Stimulated activated naive CD4-positive, alpha-beta T cell treated with Interleukin-2 at 50 U/mL for 16 hours (primary cell): ENCODE measurements around the gene EXOC1.
A peak's percentile ranks its signal among the peaks of the same experiment; 100 is the strongest.
"Not testable (repeated sequence)": the region's sequence is repeated elsewhere in the genome, so short reads cannot be mapped to it uniquely, and the experiment has no call there.

Experiments used
- DNase-seq: peaks from one replicate; lab custom pipeline; 2025; lab: John Stamatoyannopoulos, UW

The EXOC1 gene, protein sequence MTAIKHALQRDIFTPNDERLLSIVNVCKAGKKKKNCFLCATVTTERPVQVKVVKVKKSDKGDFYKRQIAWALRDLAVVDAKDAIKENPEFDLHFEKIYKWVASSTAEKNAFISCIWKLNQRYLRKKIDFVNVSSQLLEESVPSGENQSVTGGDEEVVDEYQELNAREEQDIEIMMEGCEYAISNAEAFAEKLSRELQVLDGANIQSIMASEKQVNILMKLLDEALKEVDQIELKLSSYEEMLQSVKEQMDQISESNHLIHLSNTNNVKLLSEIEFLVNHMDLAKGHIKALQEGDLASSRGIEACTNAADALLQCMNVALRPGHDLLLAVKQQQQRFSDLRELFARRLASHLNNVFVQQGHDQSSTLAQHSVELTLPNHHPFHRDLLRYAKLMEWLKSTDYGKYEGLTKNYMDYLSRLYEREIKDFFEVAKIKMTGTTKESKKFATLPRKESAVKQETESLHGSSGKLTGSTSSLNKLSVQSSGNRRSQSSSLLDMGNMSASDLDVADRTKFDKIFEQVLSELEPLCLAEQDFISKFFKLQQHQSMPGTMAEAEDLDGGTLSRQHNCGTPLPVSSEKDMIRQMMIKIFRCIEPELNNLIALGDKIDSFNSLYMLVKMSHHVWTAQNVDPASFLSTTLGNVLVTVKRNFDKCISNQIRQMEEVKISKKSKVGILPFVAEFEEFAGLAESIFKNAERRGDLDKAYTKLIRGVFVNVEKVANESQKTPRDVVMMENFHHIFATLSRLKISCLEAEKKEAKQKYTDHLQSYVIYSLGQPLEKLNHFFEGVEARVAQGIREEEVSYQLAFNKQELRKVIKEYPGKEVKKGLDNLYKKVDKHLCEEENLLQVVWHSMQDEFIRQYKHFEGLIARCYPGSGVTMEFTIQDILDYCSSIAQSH

DNA sequence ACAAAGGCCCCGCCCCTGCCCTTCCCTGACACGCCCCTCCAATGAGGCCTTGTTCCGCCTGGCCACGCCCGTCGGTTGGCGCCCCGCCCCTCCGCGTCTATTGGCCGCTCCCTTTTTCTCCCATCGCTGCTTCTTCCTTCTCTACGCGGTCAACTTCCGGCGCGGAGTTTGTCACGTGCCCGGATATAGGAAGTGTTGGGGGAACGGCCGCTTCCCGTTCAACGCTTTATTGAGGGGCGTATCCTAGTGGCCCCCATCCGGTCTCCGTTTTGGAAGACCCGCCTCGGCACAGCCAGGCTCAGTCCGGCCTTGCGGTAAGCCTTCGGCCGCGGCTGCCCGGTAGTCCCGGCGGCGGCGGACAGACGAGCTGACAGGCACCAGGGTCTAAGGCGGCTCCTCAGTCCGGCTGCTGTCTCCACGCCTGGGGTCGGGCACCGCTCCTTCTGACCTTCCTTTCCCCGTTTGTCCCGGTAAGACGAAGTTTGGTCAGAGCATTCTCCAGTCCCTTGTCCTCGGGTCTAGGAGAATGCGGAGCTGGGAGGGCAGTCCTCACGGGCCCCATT is at the start of gene EXOC1:
EXOC1 (plus strand) TSS at position 165 of the 563 bp plus-strand sequence. CDS start 4,676 bp downstream, outside the sequence.
- peak; percentile 97 for DNase-seq

DNA sequence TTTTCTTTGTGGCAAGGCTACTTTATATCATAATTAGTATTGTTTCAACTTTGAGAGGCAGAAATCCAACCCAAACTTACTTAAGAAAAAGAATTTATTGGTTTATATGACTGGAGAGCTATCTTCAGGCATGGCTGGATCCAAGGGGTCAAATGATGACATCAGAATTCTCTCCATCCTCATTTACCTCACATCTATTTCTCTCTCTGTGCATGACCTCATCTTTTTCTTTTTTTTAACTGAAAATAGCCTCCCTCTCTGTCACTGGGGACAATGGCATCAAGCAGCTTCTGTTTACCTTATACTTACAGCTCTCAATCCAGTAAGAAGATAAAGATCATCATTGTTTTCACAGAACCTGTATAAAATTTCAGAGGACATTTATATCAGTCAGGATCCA is 45.9 kb upstream of the EXOC1 start:
- DNase-seq = no peak

DNA sequence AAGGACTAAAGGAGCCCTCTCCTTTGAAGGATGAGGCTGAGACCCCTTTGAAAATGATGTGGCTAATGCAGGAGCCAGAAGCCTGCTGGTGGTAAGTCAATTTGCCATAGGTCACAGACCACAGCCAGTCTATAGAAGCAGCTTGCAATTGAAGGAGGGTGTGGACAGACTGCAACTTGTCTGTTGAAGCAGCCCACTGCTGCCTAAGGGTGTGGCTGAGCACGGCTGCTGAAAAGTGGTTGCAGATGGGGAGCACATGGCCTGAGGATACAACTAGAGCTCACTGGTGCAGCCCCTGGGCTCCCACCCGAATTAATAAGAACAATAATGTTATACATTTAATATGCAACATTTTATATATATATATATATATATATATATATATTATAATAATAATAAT is 45.3 kb upstream of the EXOC1 start:
- no peak for DNase-seq

DNA sequence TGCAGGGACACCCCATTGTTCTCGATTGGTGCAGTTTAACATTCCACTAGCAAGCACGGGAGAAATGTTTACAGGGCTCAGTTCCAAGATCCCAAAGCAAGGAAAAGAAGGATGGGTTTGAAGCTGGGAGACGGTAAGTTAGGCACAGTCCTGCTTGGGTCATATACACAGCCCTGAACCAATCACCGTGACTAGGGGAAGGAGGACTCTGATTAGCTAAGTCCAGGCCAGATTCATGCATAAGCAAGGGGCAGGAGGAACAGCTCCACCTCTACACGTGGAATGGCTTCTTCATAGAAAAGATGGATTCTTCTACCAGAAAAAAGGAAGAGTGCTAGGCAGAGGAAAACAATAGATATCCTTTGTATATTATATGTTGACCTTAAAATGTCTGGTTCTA is 44.8 kb upstream of the EXOC1 start:
- DNase-seq = no peak

DNA sequence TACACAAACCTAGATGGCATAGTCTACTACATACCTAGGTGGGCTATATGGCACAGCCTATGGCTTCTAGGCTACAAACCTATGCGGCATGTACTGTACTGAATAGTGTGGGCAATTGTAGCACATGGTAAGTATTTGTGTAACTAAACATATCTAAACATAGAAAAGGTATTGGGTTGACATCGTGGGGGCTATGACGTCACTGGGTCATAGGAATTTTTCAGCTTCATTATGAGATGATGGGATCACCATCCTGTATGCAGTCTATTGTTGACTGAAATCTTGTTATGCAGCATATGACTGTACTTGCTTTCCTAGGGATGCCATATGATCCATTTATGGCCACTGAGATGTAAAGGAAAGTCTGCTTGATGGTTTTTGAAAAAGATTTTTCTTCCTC is 35.8 kb upstream of the EXOC1 start:
- no peak for DNase-seq

DNA sequence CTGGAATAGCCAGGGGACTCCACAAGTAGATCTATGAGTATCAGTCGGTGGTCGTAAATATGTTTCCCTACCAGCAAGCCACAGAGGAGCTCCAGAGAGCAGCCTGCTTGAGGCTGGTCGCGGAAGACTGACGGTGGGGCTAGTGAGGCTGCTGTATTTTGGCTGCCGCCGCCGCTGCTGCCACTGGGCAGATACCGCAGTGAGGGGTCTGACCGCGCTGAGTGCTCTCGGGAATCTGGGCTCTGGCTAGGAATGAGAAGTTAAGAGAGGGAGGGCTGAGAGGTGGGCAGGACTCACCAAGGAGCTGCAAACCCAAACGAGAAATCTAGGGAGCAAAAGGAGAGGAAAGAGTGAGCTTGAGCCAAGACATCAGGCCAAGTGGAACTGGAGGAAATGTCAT is 33.8 kb upstream of the EXOC1 start, which contains the start of gene EXOC1L:
EXOC1L (plus strand) TSS at position 157 of the 400 bp plus-strand sequence; CDS start at position 394, 237 bp downstream.
- no peak for DNase-seq

DNA sequence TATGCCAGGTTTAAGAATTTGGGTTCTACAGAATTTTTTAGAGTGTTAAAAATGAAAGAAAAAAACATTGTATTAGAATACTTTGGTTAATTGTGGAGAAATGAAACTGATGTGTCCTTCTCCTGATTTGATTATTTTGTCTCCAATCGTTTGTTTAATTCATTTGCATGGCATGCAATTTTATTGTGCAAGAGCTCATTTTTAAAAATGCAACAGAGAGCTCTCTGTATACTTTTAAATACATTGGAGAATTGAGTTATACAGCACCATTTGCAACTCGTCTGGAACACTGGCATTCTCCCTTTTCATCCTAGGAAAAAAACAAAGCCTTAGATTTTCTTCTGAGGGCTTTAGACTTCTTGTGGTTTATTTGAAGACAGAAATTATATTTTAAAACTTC is 33.2 kb upstream of the EXOC1 start:
- DNase-seq = no peak

DNA sequence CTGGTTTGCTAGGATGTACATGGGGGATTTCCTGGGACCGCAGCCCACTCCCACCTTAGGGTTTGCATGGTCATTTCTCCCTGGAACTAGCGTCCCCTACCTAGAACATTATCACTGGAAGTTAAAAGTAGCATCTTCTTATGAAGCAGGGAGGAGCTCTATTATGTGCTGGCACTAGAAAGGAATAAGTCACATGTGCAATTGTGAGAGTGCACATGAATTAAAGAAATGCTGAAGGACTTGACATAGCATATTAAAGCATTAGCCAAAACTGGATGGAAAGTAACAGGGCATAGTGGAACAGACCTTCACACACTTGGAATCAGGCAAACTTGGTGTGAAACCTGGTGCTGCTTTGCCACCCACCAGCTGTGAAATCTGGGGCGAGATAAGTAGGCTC is 31.1 kb upstream of the EXOC1 start:
- no peak for DNase-seq

DNA sequence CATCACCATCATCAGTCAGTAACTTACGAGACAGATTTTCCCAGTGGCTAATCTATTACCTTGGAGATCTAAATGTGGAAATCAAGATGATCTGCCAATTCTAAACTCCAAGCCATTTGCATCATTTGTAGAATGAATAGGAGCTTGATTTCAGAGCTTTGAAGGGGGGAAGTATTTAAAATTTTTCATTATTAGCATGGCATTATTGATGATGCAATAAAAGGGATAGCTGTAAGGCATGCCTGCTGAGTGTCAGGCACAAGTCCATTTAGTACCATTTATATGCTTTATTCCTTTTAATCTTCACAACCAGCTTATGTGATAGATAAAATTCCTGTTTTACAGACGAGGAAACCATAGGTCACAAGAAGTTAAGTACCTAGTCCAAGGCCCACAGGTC is 28.6 kb upstream of the EXOC1 start:
- no peak for DNase-seq

DNA sequence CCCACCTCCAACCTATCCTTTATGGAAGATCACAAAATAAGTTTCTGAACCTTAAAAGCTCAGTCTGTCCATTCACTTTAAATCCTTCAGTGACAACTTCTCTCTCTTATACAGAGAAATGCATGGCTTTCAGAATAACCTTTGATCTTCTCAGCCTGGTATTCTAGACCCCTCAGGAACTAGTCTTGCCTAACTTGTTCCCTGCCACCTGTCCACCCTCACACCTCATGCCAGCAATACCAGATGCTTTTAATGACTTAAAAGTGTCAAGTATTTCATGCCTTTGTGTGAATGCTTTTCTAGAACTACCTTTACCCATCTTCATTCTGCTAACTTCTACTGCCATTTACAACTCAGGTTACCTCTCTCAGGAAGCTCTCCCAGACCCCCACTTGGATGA is 26.5 kb upstream of the EXOC1 start:
- no peak for DNase-seq

DNA sequence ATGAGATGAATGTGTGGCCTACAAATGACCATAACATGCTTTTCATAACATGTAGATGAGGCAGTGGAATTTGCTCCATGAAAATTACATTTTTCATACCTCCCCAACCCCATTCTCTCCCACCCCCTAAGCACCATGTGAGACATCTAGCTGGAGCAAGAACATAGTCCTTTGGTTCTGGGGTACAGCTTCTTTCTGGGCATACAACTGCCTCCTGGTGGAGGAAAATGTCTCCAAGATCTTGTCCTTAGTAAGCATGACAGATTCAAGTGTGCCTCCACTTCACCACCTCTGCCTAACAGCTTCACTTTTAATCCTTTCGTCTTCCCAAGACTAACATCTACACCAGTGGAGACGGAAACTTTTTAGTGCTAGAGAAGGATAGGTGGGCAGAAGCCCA is 25.9 kb upstream of the EXOC1 start:
- DNase-seq = no peak

DNA sequence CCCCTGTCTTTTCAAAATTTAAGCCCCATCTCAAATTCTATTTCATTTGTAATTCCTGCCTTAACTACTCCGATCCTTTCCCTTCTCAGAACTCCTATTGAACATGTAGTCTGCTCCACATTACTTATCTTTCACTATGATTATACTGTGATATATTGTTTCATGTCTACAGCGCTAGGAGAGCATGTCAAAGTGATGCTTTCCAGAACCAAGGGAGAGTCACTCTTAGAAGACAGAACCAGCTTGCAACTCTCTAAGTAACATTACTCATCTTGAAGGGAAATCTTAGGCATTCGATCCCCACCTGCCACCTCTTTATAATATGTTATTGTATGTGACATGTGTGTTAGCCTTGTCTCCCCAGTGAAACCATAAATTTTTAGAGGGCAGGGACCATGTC is 23.4 kb upstream of the EXOC1 start:
- no peak for DNase-seq

DNA sequence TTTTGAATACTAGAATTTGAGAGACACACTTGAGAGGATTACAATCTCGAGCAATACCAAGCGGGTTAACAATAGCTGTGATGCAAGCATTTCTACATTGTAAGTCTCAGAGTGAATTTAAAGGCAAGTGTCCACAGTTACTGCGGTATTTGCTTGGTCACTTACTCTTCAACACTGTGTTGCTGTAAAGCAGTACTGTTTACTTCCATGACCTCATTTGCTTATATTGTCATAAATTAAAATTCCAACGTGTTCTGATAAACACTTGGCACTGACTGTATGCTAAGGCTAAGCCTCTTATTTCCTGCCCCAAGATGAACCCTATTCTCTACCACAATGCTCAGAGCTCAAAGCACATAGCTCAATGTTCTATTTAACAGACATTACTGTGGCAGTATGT is 22.7 kb upstream of the EXOC1 start:
- no peak for DNase-seq

DNA sequence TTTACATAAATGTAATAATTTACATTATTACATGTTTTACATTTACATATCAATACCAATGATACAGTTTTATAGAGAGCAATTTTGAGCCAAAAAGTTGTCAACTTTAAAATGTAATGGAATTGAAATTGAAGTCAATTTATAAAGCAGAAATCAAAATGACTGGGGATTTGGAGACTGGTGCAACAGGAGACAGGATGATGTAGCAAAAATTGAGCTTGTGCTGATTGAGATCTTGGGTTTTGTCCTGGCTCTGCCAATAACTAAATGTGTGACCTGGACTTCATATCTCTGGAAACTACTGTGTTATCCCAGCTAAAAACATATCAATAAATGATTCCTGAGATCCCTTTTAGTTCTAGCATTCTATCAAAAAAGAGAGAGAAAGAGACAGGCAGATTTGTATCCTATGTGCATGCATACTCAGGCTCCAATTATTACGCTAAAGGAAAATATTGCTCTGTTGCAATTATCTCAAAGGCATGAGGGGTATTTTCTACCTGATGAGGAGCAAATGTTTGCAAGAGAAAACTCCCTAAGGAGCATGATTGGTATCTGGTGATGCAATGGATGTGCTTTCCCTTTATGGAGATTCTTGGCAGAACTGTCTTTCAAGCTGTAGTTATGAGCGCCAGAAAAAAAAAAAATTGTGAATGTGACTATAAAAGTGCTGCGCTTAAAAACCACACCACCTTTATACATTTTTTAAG is 19.2 kb upstream of the EXOC1 start:
- DNase-seq = no peak

DNA sequence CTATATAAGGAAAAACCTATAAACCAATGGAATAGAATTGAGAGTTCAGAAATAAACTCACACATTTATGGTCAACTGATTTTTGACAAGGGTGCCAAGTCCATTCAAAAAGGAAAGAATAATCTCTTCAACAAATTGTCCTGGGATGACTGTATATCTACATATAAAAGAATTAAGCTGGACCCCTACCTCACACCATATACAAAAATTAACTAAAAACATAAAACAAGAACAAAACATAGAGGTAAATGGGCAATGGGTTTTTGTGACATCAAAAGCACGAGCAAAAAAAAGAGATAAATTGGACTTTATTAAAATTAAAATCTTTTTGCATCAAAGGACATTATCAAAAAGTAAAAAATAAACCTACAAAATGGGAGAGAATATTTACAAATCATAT is 15.5 kb upstream of the EXOC1 start:
- DNase-seq = no peak

DNA sequence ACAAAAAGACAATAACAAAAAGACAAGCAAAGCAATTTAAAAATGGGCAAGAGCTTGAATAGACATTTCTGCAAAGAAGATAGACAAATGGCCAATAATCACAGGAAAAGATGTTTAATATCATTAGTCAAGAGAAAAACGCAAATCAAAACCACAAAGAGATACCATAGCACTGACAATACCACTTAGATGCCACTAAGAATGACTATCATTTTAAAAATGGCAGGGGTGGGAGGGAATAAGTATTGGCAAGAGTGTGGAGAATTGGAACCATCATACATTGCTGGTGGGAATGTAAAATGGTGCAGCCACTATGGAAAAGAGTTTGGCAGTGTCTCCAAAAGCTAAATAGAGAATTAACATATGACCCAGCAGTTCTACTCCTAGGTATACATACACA is 15.1 kb upstream of the EXOC1 start:
- no peak for DNase-seq

DNA sequence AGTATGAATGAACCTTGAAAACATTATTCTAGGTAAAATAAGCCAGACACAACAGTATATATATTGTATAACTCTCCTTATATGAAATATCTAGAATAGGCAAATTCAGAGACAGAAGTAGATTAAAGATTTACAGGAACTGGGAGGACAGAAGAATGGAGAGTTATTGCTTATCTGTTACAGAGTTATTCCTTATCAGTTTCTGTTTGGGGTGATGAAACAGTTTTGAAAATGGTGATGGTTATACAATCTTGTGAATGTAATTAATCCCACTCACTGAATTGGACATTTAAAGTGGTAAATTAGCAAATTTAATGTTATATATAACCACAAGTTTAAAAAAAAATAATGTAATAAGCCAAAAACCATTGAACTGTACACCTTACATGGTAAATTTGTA is 14.5 kb upstream of the EXOC1 start:
- DNase-seq = no peak

DNA sequence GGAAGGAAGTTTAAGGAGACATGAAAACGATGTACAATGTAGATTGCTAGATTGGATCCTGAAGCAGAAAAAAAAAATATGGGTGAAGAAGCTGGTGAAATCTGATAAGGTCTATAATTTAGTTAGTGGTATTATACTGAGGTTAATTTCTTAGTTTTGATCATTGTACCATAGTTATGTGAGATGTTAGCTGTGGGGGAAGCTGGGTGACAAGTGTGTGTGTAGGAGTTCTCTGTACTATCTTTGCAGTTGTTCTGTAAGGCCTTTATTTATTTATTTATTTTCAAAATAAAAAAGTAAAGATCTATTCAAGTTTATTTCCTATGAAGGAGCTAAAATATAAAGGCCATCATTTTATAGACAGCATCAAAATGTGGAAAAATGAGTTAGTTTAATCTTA is 12.5 kb upstream of the EXOC1 start:
- no peak for DNase-seq

DNA sequence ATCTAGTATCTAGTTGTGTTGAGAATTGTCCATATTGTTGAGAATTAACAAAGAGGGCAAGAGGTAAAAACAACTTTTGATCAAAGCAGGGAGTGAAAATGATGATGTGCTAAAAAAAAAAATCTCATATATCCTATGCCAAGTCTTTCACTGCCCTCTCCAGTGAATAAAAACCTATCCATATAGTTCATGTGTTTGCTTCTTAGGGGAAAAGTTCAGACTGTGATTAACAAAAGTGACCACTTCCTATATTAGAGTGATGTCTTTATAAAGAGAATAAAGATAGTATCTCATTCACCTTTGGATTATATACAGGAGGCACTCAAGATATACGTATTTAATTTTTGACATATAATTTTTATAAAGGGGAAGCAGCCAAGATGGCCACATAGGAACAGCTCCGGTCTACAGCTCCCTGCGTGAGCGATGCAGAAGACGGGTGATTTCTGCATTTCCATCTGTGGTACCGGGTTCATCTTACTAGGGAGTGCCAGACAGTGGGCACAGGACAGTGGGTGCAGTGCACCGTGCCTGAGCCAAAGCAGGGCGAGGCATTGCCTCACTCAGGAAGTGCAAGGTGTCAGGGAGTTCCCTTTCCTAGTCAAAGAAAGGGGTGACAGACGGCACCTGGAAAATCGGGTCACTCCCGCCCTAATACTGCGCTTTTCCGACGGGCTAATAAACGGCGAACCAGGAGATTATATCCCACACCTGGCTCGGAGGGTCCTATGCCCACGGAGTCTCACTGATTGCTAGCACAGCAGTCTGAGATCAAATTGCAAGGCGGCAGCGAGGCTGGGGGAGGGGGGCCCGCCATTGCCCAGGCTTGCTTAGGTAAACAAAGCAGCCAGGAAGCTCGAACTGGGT is 11.8 kb upstream of the EXOC1 start:
- not testable (repeated sequence) for DNase-seq

DNA sequence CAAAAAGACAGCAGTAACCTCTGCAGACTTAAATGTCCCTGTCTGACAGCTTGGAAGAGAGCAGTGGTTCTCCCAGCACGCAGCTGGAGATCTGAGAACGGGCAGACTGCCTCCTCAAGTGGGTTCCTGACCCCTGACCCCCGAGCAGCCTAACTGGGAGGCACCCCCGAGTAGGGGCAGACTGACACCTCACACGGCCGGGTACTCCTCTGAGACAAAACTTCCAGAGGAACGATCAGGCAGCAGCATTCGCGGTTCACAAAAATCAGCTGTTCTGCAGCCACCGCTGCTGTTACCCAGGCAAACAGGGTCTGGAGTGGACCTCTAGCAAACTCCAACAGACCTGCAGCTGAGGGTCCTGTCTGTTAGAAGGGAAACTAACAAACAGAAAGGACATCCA is 11.1 kb upstream of the EXOC1 start:
- DNase-seq = not testable (repeated sequence)

DNA sequence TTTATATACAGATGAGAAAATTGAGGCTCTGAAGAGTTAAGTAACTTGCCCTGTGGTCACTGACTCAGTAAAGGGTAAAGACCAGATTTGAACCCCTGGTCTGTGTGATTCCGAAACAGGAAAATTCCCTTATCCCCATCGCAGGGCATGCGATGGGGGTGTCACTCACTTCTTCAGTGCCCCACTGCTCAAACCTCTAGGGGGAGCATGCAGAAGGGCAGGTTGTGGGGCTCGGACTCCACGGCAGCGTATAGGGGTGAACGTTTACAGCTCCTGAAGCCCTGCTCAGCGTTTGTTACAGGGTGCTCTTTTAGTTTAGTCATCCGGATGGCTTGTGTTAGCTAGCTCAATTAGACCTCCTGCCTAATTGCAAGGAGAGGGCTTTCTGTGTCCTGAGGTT is 3.7 kb upstream of the EXOC1 start:
- no peak for DNase-seq
